H1 (cell line): ENCODE measurements around the gene UMODL1. TPM values are rescaled to one million over a fixed set of nuclear protein-coding genes. Genes with fewer than 3 reads are reported as not detected.

ENCODE experiments used
- BCL11A ChIP-seq, 2 experiments: IDR thresholded peaks; one replicate each; pipeline ENCODE4 v1.6.1; 2011; ENCODE audit warnings: low read depth in 2 of 2, low read length in 2 of 2, mild to moderate bottlenecking in 2 of 2
- BRCA1 ChIP-seq: IDR thresholded peaks from 2 replicates; pipeline ENCODE4 v1.6.1; 2012; ENCODE audit warnings: low read depth, low read length, improper control_type of control experiment
- CHD1 ChIP-seq: IDR thresholded peaks from 2 replicates; pipeline ENCODE4 v1.6.1; 2012; ENCODE audit warnings: low read depth, low read length, improper control_type of control experiment
- CREB1 ChIP-seq: IDR thresholded peaks from 2 replicates; pipeline ENCODE4 v1.6.1; 2012; ENCODE audit warnings: inconsistent platforms
- FOSL1 ChIP-seq: IDR thresholded peaks from 2 replicates; pipeline ENCODE4 v1.6.1; 2011; ENCODE audit warnings: mild to moderate bottlenecking, low read depth, low read length, moderate library complexity; ENCODE audit not compliant: insufficient read depth
- KDM4A ChIP-seq: IDR thresholded peaks from one replicate; pipeline ENCODE4 v1.7.1; 2012; ENCODE audit warnings: low read depth, mild to moderate bottlenecking, moderate library complexity, low read length, inconsistent platforms; ENCODE audit not compliant: severe bottlenecking
- RAD21 ChIP-seq, 2 experiments: IDR thresholded peaks in 1 of 2; conservative IDR thresholded peaks in 1 of 2; 2 replicates each; pipeline ENCODE4 v1.6.1; 2011; ENCODE audit warnings: low read depth in 2 of 2, low read length in 2 of 2, improper control_type of control experiment in 1 of 2, inconsistent platforms in 1 of 2, mild to moderate bottlenecking in 1 of 2, moderate library complexity in 1 of 2
- RNF2 ChIP-seq: fragments of 200-900, 300-1000 bp; sonication (generic); IDR thresholded peaks from 2 replicates; pipeline ENCODE4 v1.7.1; 2016; ENCODE audit warnings: borderline replicate concordance, low read depth, mild to moderate bottlenecking, antibody characterized with exemption, low read length; ENCODE audit not compliant: poor library complexity, severe bottlenecking; ENCODE audit errors: missing control alignments
- TEAD4 ChIP-seq: IDR thresholded peaks from 2 replicates; pipeline ENCODE4 v1.6.1; 2012; ENCODE audit warnings: low read depth, low read length, inconsistent platforms, mixed read lengths
- polyA plus RNA-seq, 7 experiments: library from polyadenylated mRNA; depleted of rRNA in 3 of 7; stranded (reverse) in 5 of 7; unstranded in 2 of 7; fragments of >200 nt in 5 of 7; fragments of 200-250 nt in 2 of 7; gene quantifications; 1 replicate in 5 of 7; 2 replicates in 1 of 7; 4 replicates in 1 of 7; pipeline versions ENCODE4 v1.2.1 to v1.2.3, GENCODE V29; 2011 to 2013; ENCODE audit warnings: missing spikeins in 2 of 7, mixed read lengths in 2 of 7
- total RNA-seq: library from RNA; stranded (reverse); fragmentation: NEBNext Ultra II Directional; extraction: Animal tissue kit (Norgen Biotek cat#: 25700); gene quantifications from 2 replicates; pipeline ENCODE4 v1.2.1, GENCODE V29; 2021

The UMODL1 gene
- total and polyA plus RNA-seq, 2 of the 8 experiments (the other 6 are each of a cell fraction or from before 2014, with no cell fraction given) = not detected

- peak; percentile 84 to 89 for TF ChIP-seq RAD21 (IDR thresholded peaks at IDR 0.05 in 1 of 2, conservative IDR thresholded peaks at IDR 0.05 in 1 of 2; ENCODE audit: low read depth in 2 of 2, low read length in 2 of 2)
- no peak for TF ChIP-seq KDM4A
- TF ChIP-seq BCL11A (IDR thresholded peaks at IDR 0.05; ENCODE audit: low read depth in 2 of 2, low read length in 2 of 2) = no peak
- TF ChIP-seq CREB1 = peak; percentile 43; the same call in 1 of the 2 replicates
- TF ChIP-seq RNF2 = no peak
- no peak for TF ChIP-seq FOSL1
- TF ChIP-seq TEAD4 = 0 out of 2 replicates have a peak, but pooled peaks have one; percentile 6
- no peak for TF ChIP-seq BRCA1
- TF ChIP-seq CHD1 = no peak
- TF ChIP-seq, all 59 proteins: peak for 6
Measured at GRCh38 chr21:42117229-42117966, 46.3 kb downstream of the UMODL1 start (continued).
